CD4-positive, alpha-beta T cell treated with Interleukin-6 at 100 ng/mL for 8 hours (primary cell): Measurements from ENCODE around the gene DGKK.
"Not testable (repeated sequence)": the region's sequence is repeated elsewhere in the genome, so short reads cannot be mapped to it uniquely, and the experiment has no call there.

Experiments
- DNase-seq: peaks from one replicate; pipeline ENCODE4 v3.0.0-alpha.2; 2020; ENCODE audit warnings: mixed read lengths, low spot score

The DGKK gene

DNA sequence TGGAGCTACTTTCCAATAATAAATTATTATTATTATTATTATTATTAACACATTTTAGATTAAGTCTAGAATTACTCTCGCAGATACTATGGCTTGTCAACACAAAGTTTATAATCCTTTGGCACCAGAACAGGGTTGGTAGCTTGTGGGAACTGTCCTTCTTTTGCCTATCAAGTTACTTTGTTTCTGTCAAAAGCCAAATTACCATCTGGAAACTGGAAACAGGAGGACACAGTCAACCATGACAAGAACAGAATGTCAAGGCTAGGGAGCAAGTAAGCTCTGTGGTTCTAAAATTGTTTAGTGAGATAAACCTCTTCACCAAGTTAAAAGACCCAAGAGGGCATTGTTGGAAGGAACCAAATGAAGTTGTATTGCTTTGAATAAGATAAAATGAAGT, 42.5 kb downstream of the DGKK start:
- DNase-seq: no peak

DNA sequence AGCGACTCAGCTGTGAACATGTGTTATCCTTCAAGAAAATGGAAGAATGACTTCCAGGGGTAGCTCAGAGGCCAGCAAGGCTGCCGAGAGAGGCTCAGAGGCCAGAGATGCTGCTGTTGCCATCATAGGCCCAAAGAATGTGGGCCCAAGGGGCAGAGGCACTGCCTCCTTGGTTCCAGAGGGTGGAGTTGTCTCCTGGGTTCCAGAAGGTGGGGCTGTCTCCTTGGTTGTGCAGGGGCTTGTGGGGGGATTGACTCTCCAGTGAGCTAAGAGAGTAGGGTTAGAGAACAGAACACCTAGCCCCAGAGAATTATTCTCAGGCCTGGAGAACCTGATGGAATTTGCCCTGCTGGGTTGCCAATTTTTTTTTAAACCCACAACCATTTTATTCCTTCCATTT, 62.6 kb downstream of the DGKK start:
- DNase-seq: no peak

DNA sequence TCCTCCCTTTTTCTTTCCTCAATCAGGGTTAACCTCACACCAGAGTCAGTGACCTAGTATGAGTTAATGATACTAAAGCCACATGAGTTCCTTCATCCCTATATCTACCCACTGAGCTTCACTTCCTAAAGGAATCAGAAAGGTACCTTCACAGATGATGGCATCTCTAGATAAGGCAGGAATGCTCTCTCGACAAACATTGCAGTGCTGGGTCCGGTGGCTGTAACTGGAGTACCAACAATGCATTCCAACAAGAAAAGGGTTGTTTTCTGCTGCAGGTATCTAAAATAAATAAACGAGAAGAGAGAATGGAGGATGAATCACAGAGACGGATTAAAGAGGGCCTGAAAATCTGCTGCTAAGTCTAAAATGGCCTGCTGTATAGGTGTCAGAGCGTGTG, 66.7 kb downstream of the DGKK start:
- no peak for DNase-seq

DNA sequence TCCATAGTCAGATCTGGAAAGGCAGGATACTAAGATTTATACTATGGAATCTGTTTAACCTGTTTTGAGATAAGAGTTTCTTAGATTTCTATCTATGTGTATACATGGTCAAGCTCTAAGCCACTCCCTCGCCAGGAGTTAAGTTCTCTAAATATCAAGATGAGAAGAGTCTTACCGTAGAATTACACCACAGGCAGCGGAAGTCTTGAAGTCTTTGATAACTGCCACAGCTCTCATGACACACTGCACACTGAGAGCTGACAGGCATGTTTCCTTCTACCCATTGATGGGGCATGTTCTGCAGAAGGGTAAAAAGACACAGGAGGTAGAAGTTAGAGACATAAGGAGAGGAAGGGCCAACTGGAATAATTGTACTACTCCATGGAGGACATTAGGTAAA, 67.7 kb downstream of the DGKK start:
- DNase-seq: no peak

DNA sequence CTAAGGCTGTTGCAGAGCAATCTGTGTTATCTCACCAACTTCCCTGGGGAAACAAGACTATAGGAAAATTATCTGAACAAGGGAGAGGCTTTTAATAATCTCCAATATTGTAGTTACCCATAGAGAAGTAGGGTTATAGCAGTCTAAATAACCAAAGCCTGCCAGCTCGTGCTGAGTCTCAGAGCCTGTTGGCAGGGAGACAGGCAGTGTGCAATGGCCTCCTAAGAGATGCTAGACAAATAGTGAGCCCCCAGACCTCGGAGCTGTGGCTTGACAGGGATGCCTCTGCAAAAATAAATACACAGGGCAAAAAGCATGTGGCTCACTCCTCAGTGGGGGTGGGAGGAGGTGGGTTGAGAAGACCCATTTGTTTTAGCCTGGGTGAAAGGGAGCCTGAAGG, 76.7 kb downstream of the DGKK start:
- DNase-seq: no peak

DNA sequence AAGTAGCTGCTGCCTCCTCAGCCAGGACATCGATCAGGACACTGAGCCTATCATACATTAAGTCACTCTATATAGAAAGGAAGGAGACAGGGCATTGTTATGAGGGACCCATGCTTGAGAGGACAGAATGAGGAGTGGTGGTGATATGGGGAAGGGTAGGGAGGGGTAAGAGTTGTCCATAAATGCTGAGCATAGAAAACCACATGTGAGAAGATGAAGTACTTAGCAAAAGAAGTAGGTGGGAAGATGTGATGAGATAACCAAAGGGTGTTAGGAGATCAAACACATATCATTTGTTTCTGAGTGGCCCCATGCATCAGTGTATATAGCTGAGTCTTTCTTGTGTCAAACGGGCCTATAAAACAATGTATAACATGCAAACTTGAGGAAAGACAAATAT, 84.1 kb downstream of the DGKK start:
- no peak for DNase-seq

DNA sequence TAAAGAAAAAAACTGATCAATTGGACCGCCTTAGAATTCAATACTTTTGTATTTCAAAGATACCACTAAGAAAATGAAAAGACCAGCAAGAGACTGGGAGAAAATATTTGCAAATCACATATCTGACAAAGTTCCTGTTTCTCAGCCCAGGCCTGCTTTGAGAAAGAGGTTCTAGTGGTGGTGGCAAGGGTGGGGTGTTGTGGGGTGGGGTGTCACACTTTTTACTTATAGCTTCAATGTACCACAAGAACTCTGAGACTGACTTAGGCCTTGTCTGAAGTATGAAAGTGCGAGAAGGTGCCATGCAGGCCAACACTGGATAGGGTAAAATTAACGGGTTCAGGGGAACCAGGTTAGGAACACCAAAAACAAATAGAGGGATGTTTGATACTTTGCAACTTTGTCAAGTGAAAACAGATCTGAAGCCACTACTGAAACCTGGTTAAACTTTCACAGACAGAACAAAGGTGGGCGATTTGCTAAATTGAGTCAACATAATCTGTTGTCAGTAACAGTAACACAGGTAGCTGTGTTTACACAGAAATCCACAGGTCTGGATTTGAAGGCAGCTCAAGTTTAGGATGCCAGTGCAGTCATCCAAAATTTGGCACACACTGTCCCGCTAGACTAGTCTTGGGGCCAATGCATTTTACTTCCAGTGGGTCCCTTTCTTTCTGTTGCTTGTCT, 88.8 kb downstream of the DGKK start:
- DNase-seq: no peak

DNA sequence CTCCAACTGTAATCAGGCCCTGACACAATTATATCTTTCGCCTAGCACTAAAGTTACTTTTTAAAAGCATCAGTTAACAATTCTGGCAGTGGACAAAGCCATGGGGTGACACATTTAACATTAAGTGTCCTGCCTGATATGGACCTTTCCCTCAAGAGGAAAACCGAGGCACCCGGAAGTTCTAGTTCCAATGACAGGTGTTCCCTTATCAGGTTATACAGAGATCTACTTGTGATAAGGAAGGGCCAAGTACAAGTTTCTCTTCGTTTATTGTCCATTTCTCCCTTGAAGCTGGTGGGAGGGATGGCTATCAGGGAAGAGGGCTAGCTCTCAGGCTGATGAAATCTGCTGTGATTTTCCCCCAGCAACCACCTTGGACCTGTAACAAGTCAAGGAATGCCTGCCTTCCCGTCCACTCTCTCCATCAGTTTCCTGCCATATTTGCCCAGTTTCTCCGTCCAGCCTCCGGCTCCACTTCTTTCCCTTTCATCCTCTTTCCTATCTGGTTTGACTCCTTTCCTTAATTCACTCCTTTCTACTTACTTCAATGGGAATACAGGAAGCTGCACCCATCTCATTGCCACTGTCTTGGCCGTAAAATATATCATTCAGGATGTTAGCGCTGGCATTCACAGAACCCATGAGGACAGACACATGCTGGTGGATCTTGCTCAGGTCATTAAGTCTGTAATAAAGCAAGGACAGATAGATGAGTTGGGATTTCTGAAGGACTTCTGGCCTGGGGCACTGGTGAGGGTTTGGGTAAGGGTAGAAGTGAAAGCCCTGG, 95.0 kb downstream of the DGKK start:
- DNase-seq: no peak

DNA sequence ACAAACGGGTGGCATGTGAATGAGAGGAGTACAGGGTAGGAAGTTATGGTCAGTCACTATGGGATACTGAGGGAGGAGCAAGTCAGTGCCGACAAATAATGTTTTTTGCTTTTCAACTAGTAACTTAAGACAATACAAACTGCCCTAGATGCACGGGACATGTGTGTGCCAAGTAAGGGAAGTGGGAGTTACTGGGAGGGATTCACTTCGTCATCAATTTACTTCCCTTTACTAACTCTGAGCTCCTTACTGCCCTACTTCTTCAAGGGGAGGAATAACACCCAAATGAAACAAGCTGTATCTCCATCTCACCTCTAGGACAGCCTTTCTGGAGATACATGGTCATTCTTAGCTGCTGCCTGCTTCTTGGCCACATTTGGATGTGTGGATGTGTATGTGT, 97.7 kb downstream of the DGKK start:
- DNase-seq: no peak

DNA sequence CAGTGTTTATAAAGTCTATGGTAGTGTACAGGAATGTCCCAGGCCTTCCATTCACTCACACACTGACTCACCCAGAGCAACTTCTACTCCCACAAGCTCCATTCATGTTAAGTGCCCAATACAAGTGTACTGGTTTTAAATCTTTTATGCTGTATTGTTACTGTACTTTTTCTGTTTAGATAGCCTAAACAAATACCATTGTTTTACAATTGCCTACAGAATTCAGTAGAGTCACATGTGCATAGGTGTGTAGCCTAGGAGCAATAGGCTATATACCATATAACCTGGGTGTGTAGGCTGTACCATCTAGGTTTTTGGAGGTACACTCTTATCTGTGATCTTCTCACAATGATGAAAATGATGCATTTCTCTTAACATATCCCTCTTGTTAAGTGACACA, 126.7 kb downstream of the DGKK start:
- no peak for DNase-seq

DNA sequence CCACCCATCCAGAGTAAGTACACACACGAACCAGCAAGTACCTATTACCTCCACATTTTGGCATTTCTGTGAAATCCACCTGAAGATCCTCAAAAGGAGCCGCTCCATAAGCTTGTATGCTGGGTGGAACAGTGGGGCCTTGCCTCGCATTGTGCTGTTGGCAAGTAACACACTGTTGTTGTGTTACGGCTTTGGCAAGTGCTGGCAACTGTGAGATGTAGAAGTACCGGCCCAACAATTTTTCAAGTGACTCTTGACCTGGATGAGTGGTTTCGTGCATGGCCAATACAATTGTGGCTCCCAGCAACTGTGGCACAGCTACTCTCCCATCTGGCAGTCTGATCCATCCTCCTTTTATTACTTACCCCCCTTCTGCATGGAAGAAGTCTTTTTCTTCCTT, 137.3 kb downstream of the DGKK start:
- no peak for DNase-seq

DNA sequence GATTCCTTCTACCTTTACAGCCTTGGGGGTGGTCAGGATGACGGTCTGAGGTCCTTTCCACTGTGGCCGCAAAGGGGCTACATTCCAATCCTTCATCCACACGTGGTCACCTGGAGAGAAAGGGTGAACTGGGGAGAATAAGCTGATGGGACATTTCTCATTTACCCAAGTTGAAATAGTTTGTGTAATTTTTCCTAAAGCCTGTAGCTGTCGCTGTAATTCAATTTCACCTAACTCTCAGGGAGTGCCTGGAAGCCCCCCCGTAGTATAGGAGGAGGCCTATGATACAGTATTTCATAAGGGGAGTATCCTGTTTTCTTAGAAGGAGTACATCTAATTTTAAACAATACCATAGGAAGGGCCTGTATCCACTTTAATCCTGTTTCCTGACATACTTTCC, 138.0 kb downstream of the DGKK start:
- not testable (repeated sequence) for DNase-seq

DNA sequence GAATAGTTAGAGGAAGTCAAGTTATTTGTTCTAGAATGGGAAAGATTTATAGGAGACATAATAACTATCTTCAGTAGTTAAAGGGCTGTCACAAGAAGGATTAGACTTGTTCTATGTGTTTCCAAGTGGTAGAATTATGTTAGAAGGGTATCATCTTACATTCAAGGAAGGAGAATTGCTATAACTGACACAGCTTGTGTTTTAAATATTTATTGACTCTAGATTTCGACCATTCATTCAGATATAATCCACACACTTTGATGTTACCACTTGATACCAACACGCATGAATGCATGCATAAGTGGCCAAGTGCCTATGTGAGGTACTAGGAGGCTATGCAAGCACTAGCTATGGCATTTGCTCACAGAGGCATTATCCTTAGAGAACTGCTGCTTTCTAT, 143.4 kb downstream of the DGKK start:
- DNase-seq: no peak
